Activated CD4-positive, alpha-beta T cell treated with anti-CD3 and anti-CD28 coated beads for 4 hours (primary cell): ENCODE results near the gene HS3ST5.
"Not testable (repeated sequence)": the region's sequence is repeated elsewhere in the genome, so short reads cannot be mapped to it uniquely, and the experiment has no call there.

Experiments
- DNase-seq, 2 donors: peaks; one replicate each; pipeline ENCODE4 v3.0.0-alpha.2; 2020

Gene HS3ST5

DNA sequence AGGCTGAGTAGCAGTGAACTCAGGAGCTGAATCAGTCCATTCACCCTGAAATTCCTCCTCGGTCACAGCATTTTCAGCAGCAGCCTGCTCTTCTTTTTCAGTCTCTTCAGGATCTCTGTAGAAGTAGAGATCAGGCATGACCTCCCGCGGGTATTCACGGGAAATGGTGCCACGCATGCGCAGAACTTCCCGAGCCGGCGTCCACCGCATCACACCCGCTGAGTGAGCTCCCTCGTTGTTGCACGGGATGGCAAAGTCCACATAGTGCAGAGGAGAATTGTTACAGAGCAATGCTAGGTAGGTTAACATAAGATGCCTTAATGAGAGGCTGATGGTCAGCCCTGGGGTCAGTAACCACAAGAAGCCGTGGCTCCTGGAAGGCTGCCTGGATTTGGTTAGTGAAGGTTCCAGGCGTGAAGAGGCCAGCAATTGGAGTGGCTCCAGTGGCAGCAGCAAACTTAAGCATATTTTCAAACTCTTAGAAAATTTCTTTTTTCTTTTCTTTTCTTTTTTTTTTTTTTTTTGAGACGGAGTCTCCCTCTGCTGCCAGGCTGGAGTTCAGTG lies 258.4 kb downstream of the HS3ST5 start:
- DNase-seq = no peak

DNA sequence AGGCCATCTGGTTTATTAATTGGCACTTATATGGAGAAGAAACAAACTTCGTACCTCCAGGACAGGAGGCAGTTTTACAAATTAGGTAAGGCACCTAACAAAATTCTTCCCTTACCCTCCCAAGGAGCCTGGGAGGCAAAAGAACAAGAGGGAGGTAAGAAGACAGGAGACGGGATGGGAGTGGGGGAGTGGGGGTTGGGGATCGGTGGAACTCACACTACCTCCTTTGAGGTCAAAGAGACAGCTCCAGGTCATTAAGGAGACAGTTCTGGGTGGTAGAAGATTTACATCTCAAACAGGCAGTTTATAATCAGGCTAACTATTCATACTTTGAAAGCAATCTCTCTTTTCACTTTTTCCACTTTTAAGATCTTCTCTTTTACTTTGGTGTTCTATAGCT lies 259.6 kb downstream of the HS3ST5 start:
- no peak for DNase-seq

DNA sequence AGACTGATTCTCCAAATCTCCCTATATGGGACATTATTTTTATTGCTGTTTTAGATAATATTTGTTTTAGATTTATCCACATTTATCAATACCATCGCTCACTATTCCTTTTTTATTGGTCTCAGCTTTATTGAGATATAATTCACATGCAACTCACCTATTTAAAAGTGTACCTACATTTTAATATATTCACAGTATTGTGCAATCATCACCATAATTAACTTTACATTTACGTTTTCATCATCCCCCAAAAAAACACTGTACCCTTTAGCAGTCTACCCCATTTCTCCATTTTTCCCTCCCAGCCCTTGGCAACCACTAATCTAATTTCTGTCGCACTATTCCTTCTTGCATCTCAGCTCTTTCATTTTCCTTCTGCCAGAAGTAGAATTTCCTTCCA lies 261.1 kb downstream of the HS3ST5 start:
- DNase-seq = no peak

DNA sequence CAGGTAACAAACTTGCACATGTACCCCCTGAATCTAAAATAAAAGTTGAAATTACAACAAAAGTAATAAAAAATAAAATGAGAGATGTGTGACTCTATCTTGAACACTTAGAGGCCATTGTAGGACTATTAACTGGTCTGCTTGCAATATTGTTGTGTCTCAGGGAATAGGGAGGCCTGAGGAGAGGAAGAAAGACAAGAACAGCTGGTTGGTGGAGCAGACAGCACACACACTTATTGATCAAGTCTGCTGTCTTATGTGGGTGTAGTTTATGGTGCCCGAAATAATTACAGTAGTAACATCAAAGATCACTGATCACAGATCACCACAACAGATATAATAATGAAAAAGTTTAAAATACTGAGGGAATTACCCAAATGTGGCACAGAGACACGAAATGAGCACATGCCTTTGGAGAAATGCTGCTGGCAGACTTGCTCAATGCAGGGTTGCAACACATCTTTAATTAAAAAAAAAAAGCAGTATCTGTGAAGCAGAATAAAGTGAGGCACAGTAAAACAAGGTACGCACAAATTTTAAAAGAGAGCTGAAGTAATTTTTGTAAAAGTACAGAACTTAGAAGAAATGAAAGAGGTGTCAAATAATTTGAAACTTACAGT lies 261.8 kb downstream of the HS3ST5 start:
- no peak for DNase-seq

DNA sequence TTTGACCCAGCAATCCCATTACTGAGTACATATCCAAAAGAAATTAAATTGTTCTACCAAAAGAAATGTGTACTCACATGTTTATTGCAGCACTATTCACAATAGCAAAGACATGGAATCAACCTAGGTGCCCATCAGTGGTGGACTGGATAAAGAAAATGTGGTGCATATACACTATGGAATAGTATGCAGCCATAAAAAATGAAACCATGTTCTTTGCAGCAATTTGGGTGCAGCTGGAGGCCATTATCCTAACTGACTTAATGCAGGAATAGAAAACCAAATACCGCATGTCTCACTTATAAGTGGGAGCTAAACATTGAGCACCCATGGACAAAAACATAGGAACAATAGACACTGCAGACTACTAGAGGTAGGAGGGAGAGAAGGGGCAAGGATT lies 262.4 kb downstream of the HS3ST5 start:
- DNase-seq = not testable (repeated sequence)

DNA sequence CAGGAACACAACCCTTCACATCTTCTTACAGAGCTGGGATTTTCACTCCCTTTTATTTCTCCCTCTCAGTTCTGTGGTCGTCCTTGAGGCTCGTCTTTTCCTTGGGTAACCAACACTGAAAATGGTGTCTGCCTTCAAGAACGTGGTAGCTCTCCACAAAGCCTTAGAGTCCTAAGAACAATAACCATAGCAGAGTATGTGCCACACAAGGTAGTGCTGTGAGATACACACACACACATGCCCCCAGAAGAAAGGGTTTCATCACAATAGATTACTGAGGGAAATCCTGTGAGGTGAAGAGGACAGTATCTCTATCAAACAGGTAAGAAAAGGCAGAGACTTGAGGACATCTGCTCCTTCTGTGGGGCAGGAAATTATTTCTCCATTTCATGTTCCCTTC lies 267.0 kb downstream of the HS3ST5 start:
- no peak for DNase-seq

DNA sequence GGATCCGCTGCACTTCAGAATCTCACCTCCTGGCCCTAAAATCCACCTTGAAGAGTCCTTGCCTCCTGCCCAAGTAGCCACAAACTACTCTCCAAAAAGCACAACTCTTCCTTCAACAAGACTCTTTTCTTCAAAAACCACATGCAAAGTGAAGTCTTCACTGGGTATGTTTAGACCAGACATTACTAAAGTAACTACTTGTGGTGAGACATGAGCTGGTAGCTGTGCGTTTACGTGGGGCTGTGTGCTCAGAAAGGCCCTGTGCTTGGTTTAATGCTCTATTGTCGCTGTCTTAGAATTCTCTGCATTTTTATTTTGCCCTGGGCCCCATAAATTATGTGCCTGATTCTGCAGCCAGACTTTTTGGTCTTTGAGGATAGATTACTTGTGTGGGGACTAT lies 267.5 kb downstream of the HS3ST5 start:
- no peak for DNase-seq

DNA sequence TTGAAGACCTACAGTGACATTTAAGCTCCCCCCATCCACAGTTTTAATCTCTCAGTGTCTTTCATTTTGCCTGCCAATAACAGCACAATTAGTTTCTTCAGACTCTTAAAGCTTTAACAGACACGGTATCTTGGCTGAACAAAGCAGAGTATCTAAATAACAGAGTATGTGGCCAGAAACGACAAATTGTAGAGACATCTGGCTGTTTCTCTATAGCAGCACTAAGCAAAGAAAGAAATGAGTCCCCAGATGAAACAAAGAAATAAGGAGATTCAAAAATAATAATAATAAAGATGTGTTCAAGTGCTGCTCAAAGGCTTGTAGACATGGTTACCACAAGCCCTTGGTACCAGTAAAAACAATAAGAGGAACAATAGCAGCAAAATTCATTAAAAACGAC lies 274.1 kb downstream of the HS3ST5 start:
- DNase-seq = no peak

DNA sequence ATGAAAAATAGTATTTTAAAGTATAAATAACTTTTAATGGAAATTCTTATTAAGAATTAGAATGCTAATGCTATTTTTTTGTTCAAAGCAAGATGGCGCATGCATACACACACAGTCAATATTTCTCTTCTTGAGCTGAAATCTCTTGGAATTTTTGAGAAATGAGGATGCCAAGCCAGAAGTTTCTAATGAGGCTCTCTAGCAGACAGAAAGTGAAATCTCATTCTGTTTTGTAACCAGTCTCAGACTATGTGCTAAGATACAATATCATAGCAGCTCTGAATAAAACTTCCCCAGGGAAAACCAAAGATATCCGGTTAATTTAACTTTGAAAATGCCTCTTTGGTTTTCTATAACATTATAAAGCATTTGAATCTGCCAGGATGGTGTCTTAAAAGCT lies 274.7 kb downstream of the HS3ST5 start:
- DNase-seq = no peak

DNA sequence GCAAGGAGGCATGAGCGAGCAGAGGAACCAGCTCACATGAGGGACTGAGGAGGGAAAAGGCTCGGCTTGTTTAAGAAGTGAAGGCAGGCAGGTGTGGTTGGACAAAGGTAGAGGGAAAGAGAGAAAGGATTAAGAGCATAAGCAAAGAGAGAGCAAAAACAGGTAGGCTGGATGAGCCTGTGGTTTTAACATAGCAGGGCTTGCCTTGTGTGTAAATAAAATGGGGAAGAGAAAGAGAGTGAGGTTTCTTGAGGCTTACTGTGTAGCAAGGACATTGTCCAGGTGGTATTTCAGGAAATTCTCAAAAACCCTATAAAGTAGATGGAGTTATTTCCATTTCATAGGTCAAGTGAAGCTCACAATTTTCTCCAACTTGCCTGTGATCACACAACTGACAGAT lies 278.0 kb downstream of the HS3ST5 start:
- DNase-seq = no peak

DNA sequence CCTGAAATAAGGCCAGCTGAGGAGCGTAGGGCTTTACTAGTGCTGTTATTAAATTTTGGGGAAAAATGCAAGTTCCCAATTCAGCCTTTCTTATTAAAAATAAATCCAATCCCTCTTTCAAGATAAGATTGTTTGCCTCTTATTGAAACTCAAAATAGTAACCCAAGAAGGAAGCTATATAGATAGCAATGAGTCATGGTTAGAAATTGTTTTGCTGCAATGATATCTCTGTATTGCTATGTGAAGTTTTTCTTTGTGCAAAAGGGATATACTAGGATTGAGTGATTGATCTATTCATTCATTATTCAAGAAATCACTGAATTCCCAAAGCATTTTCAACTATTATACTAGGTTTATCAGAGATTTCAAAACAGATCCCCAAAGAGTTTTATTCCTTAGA lies 278.9 kb downstream of the HS3ST5 start:
- DNase-seq = no peak

DNA sequence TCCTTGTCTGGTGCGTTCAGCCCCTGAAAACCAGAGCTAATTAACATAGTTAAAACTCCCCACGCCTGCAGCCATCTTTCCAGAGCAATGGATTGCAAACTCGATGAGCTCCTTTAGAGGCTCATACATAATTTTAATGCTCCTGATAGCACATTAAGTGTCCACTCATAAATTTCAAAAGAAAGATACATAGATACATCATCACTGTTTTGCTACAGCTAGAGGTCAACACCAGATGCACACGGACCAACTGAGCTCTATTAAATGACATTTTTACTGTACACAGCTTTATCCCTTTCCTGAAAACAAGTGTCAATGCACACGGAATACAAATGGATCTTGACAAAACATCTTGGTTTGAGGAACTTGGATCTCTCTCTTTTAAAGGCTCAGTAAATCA lies 280.6 kb downstream of the HS3ST5 start:
- no peak for DNase-seq

DNA sequence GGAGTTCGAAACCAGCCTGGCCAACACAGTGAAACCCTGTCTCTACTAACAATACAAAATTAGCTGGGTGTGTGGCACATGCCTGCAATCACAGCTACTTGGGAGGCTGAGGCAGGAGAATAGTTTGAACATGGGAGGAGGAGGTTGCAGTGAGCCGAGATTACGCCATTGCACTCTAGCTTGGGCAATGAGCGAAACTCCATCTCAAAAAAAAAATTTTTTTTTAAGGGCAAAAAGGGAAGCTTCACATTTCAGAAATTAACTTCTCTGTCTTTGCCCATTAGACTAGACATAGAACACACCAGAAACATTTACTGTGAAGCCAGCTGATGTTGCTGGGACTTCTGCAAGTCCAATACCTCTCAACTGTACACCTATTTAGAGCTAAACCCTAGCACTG lies 281.1 kb downstream of the HS3ST5 start:
- DNase-seq = no peak

DNA sequence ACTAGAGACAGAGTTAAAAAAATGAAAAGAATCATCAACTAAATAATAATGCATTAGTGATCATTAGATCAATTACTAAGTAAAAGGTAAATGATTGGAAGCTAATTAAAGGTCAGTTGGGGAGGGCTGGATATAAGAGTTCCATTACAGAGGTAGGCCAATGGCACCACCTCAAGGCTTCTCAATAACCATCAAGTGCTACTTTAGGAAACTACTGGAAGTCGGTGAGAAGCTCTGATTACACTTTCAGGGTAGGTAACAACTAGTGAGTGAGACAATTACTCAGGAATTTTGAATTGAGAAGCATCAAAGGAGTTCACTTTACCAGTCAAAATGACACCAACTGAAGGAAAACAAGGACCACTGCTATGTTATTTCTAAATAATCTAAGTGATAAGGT lies 281.7 kb downstream of the HS3ST5 start:
- no peak for DNase-seq

DNA sequence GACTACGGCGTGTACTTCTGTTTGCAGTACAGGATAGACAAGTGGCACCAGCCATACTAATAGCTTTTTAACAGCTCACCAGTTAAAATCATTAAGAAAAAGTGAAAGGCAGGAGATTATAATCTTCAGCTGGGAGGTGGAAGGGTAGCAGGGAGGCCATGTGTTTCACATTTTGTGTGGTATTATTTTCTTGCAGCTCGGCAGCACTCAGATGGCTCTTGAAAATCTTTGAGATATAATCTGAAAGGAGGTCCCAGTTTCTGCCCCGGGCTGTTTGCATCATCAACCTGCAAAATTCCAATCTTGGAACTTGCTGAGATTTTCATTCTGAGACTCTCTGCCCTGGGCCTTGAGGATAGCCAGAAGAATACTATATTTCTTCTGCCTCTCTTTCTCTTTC lies 284.4 kb downstream of the HS3ST5 start:
- DNase-seq = no peak

DNA sequence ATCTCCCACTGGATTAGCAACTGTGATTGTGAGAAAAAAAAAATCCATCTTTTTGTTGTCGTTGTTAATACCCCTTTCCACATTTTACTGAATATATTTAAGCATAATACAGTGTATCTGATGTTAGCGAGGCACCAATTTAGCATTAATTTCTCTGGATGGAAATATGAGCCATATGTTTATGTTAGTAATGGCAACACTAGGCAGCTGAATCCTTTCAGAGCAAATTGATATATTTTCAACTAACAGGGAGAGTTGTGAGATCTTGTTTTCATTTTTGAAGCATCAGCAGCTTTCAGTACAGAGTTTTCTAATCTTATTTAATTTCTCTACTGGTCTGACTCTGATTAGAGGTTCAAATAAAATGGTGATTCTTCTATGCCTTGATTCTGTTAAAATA lies 287.1 kb downstream of the HS3ST5 start:
- no peak for DNase-seq

DNA sequence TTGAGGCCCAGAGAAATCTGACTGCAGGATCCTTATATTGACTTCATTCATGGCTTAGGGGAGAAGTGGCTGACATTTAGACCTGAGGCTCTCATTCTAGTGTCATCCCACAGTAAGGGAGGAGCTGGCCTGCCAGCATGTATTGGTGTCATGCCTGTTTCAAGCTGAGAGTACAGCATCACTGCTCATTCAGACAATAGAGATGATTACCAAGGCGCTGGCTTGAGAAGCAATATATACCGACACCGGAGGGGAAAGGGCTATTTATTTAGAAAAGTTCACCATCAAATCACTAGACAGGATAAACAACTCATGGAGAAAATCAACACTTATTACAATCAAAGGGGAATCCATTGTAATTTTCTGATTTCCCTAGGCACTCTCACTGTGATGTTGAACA lies 287.5 kb downstream of the HS3ST5 start:
- DNase-seq = no peak

DNA sequence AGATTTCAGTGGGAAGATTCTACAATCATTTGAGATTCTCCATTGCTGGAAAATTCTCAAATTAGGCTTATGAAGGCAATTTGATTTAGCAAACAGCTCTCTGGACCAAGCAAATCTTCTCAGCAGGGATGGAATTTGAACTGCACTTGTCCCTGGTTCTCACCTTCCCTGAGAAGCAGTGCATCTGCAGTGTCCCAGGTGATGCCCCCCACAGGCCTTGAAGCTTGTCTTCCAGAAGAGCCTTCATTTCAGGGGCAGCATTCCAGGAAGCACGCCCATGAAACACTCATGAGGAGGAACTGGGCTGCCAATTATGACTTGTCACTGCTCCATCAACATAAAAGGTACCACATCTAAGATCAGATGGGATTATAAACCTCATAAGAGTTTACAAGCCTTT lies 289.0 kb downstream of the HS3ST5 start:
- no peak for DNase-seq

DNA sequence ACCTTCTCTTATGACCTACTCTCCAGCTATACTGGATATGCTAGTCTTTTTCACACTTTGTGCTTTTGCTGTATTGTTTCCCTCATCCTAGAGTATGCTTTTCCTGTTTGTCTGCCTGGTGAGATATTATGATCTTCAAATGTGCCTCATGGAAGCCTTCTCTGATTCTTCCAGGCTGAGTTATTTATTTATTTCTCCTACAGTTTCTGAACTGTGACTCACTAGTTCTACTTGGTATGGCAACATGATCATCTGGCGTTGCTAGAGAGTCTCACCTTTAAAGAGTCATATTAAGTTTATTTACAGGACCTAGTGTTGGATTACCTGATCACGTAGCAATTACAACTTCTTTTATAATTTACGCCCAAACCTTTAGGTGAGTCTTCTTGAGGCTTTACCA lies 290.7 kb downstream of the HS3ST5 start:
- DNase-seq = no peak

DNA sequence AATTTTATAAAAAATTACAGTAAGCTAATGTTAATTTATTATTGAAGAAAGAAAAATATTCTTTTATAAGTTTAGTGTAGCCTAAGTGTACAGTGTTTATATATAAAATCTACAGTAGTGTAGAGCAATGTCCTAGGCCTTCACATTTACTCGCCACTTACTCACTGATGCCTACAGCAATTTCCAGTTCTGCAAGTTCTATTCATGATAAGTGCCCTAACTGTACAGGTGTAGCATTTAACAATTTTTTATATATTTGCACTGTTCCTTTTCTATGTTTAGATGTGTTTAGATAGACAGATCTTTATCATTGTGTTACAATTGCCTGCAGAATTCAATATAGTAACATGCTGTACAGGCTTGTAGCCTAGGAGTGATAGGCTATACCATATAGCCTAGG lies 291.8 kb downstream of the HS3ST5 start:
- no peak for DNase-seq

DNA sequence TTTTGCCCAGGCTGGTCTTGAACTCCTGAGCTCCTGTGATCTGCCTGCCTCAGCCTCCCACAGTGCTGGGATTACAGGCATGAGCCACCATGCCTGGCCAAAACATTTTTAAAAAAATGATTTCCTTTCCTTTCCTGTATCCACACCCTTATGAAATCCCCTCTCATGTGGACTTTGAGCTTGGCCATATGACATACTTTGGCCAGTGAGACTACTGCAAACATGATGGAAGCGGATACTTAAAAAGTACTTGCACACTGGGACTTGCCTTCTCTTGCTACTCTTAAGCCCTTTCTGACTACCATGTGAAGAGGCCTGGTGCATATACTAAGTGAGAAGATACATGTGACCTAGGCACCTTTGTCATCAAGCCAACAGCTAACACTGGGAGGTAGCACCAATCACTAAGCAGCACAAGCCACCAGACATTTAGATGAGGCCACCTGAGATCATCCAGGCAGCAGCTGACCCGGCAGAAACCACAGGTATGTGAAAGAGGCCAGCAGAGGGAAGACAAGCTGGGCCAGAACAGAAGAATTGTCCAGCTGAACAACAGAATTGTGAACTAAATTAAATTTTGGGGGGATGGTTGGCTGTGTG lies 293.4 kb downstream of the HS3ST5 start:
- no peak for DNase-seq

DNA sequence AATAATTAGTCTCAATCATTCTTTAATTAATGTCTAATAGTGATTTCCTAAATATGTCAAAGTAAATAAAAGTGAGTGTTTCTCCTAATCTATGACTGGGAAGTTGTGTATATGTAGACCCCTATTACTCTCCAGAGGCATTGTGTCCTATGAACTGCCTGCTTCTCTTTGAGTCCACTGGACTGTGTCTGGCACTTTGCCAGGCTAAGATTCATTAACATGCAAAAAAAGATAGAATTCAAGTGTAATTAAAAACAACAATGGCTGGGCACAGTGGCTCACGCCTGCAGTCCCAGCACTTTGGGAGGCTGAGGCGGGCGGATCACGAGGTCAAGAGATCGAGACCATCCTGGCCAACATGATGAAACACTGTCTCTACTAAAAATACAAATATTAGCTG lies 298.3 kb downstream of the HS3ST5 start:
- DNase-seq = not testable (repeated sequence)

DNA sequence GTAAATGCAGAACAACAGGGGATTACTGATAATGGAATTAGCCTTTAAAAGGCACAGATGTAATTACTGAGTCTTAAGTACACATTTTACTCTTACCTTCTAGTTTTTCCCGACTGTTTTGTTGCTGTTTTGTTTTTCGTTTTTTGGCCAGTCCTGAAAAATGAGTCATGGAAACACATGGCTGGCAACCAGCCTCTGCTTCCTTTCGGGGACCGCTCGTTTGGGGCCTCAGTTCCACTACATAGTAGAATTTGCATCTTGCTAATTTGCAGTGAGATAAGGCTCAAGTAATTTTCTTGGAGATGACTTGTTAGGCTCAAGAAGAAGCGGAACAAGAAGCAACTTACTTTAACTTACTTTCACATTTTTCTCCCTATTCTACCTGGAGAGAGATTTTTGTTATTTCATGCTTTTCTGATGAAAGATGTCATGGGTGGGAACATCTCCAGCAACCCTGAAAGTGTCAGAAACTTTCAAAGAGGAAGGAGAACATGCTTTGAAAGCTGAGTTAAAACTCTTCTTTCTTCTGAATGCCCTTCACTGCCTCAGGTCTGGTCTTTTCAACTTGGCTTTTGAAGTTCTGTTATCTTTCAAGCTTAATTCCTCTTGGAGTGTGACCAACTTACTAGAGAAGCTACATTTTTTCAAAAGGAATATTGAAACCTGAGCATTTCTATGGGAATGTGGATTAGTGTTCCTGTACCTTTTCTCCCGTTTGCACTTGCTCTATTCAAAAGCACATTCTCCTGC lies 300.4 kb downstream of the HS3ST5 start:
- DNase-seq = no peak

DNA sequence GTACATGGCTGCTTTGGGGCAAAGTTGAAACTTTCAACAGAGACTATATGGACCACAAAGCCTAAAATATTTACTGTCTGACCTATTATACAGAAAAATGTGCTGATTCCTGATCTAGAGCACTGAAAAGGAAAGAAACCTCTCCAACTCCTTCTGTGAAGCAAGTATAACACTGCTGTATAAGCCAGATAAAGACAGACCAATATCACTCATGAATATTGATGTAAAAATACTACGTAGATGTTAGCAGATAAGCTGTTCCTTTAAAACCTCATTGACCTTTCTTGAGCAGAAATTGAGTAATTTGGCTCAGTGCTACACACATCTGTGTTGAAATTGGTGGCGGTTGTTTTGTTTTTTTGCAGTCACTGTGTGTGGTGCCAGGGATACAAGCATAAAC lies 302.0 kb downstream of the HS3ST5 start:
- DNase-seq = no peak
